Measurements from ENCODE around the gene TGM6. TPM values are rescaled to one million over a fixed set of nuclear protein-coding genes. Genes with fewer than 3 reads are reported as not detected.

The TGM6 gene
- polyA plus RNA-seq, 3 donors = not detected

DNA sequence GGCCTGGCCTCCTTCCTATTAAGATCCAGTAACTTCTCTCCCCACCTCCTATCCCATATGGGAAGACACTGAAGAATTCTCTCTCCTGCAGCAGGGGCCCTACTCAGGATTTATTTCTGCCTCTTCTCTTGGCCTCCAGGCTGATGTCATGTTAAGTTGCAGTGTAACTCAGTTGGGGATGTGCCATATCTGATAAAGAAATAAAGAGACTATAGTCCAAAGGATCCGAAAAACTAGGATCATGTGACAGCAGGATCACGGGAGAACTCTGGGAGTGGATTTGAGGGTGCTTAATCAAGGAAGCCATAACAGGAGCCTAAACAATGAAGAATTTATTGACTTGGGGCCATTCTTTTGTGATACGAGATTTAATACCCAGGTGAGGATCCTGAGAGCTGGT is 38.5 kb upstream of the TGM6 start:
- Histone ChIP-seq H3K36me3 (replicated peaks in 1 of 2; ENCODE audit: control insufficient read depth in 1 of 2, insufficient read depth in 2 of 2, low read length in 2 of 2) (no peaks in the 10 kb centered on the region), H3K9ac (ENCODE audit: insufficient read depth, low read length, poor library complexity, severe bottlenecking) (no peak overlapping the region), H3K4me1 (ENCODE audit: control insufficient read depth in 1 of 2, insufficient read depth in 2 of 2, low read length in 2 of 2) (peaks cover 10 to 13% of the 10 kb centered on the region in 2 donors), H3K27ac (ENCODE audit: low read depth in 1 of 2, low read length in 2 of 2) (no peak overlapping the region), H3K79me2 (ENCODE audit: insufficient read depth, low read length) (no peaks in the 10 kb centered on the region), H3K27me3 (ENCODE audit: control insufficient read depth in 2 of 2, insufficient read depth in 2 of 2, low read length in 2 of 2) (no peaks in the 10 kb centered on the region), H3K4me3 (replicated peaks in 1 of 3; ENCODE audit: low read depth in 2 of 3, low read length in 3 of 3) (no peak overlapping the region), H4K20me1 (ENCODE audit: insufficient read depth, low read length) (no peaks in the 10 kb centered on the region), H3K9me3 (replicated peaks in 1 of 2; ENCODE audit: control insufficient read depth in 1 of 2, insufficient read depth in 1 of 2, low read length in 2 of 2) (no peaks in the 10 kb centered on the region), H2AFZ (ENCODE audit: insufficient read depth, low read depth, low read length, poor library complexity, severe bottlenecking) (no peak overlapping the region), H3K4me2 (replicated peaks; ENCODE audit: extremely low read depth, low read length, poor library complexity, severe bottlenecking) (no peak overlapping the region)
- no peak for TF ChIP-seq CTCF (IDR thresholded peaks at IDR 0.05)
- no peaks in the 10 kb centered on the region for H3K36me3 Mint-ChIP-seq
- H3K4me1 Mint-ChIP-seq = peaks cover 16% of the 10 kb centered on the region
- DNase-seq = no peak
- WGBS (ENCODE audit: insufficient coverage) = 100% methylated on average over 3 of the region's 3 CpGs
- no peak overlapping the region for H3K27ac Mint-ChIP-seq
- intact Hi-C loops (cut with micrococcal nuclease) = loop anchor here in 1 of 2 donors (10.0 kb wide), 1 partner anchor 57 kb away; no protein-coding TSS in a partner anchor
- H3K27me3 Mint-ChIP-seq (ENCODE audit: low read depth in 3 of 3) = peaks cover 5 to 18% (median 12%) of the 10 kb centered on the region in 3 donors
- H3K4me3 Mint-ChIP-seq = no peak overlapping the region
- H3K9me3 Mint-ChIP-seq = peaks cover 0 to 2% (median 1%) of the 10 kb centered on the region in 7 donors

DNA sequence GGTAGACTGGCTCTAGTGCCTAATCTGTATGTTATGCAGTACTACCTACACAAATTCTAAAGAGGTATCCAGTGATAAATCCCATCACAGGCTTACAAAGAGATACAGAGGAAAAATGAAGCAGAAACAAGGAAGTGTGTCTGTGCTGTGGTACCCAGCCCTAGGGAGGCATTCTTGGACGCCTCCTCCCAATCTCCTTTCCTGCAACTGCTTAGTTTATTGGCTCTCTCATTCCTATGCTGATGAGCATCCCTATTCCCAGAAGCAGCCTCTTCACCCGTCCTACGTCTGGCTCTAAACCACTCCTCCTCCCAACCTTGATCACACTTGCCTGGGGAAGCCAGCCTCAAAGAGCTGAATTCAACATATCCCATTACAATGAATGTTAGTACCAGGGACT is 34.5 kb upstream of the TGM6 start:
- H3K4me2 ChIP-seq (replicated peaks; ENCODE audit: extremely low read depth, low read length, poor library complexity, severe bottlenecking) = no peak overlapping the region

More for the DNA sequence above, 34.5 kb upstream of the TGM6 start:
- Histone ChIP-seq H4K20me1 (ENCODE audit: insufficient read depth, low read length) (no peaks in the 10 kb centered on the region), H3K4me1 (ENCODE audit: control insufficient read depth in 1 of 2, insufficient read depth in 2 of 2, low read length in 2 of 2) (peaks cover 0 to 5% of the 10 kb centered on the region in 2 donors), H3K27ac (ENCODE audit: low read depth in 1 of 2, low read length in 2 of 2) (no peak overlapping the region), H3K4me3 (replicated peaks in 1 of 3; ENCODE audit: low read depth in 2 of 3, low read length in 3 of 3) (no peak overlapping the region), H3K36me3 (replicated peaks in 1 of 2; ENCODE audit: control insufficient read depth in 1 of 2, insufficient read depth in 2 of 2, low read length in 2 of 2) (no peaks in the 10 kb centered on the region), H3K79me2 (ENCODE audit: insufficient read depth, low read length) (no peaks in the 10 kb centered on the region), H2AFZ (ENCODE audit: insufficient read depth, low read depth, low read length, poor library complexity, severe bottlenecking) (no peak overlapping the region), H3K9me3 (replicated peaks in 1 of 2; ENCODE audit: control insufficient read depth in 1 of 2, insufficient read depth in 1 of 2, low read length in 2 of 2) (no peaks in the 10 kb centered on the region), H3K27me3 (ENCODE audit: control insufficient read depth in 2 of 2, insufficient read depth in 2 of 2, low read length in 2 of 2) (peaks cover 0 to 3% of the 10 kb centered on the region in 2 donors), H3K9ac (ENCODE audit: insufficient read depth, low read length, poor library complexity, severe bottlenecking) (no peak overlapping the region)
- intact Hi-C loops (cut with micrococcal nuclease) = loop anchor here (2.0 to 10.0 kb wide), 5 partner anchors 39 to 139 kb away; no protein-coding TSS in a partner anchor
- H3K27ac Mint-ChIP-seq = peak overlapping the region in 4 of 7 donors; percentile 17 to 58 (median 34)
- TF ChIP-seq CTCF (IDR thresholded peaks at IDR 0.05) = no peak
- H3K4me3 Mint-ChIP-seq = no peak overlapping the region
- peaks cover 11% of the 10 kb centered on the region for H3K4me1 Mint-ChIP-seq
- no peaks in the 10 kb centered on the region for H3K36me3 Mint-ChIP-seq
- H3K9me3 Mint-ChIP-seq = peaks cover 0 to 8% (median 3%) of the 10 kb centered on the region in 7 donors
- no peak for DNase-seq
- peaks cover 8 to 23% (median 22%) of the 10 kb centered on the region in 3 donors for H3K27me3 Mint-ChIP-seq (ENCODE audit: low read depth in 3 of 3)
- 48% methylated on average over 3 of the region's 3 CpGs for WGBS (ENCODE audit: insufficient coverage)
